Iris pigment epithelial cell (primary cell): ENCODE results near the gene IFT80.
"Not testable (repeated sequence)": the region's sequence is repeated elsewhere in the genome, so short reads cannot be mapped to it uniquely, and the experiment has no call there.

Experiments used
- DNase-seq: peaks from one replicate; pipeline ENCODE4 v3.0.0-alpha.2; 2011; ENCODE audit warnings: low read depth

The IFT80 gene

DNA sequence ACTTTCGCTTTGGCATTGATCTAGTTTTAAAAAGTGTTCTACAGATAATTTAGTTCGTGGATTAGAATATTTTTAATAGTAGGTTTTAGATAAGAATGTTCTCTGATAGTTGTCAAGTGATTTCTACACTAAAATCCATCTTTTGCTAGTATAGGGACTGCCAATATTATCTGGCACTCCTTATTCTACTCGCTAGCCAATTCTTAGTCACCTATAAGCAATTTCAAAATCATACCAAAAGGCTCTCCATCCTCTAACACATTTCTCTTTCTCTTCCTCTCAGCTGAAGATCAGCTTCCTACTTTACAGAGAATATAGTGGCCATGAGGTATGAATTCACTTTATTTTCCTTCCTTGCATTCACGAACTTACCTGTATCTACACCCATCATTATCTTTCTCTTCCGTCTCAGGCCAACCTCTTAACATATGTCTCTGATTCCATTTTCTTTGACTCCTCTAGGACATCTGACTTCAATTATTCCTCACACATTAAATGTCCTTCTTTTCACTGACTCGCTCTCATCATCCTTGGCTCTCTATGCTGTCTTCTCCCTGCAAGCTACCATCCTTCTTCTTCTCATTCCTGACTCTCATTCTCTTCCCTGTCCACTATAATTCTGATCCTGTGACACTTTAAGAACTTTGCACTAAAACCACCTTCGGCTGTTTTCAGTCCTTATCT, 138.3 kb downstream of the IFT80 start:
- DNase-seq: no peak

DNA sequence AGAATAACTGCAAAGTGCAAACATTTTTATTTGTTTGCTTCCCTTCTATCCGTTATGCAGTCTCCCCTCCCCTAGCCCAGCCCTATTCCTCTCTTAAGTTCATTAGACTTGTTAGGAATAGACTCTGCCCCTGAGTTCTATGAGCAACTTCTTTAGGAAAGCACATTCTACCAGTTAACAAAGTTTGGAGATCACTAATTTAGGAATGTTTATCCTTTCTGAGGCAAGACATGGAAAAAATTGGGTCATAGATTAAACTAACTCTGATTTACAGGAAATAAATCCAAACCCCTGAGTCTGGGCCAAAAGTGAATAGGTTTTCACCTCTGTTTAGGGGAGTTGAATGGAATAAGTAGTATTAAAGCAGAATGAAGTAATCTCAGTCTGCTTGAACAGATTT, 139.4 kb downstream of the IFT80 start:
- DNase-seq: no peak

DNA sequence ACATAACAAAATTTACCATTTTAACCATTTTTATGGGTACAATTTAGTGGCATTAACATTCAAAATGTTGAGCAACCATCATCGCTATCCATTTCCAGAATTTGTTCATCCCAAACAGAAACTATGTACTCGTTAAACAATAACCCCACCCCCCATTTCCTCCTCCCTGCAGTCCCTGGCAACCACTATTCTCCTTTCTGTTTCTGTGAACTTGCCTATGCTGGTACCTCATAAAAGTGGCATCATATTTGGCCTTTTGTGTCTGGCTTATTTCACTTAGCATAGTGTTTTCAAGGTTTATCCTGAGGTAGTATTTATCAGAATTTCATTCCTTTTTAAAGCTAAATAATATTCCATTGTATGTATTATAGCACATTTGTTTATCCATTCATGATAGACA, 141.4 kb downstream of the IFT80 start:
- no peak for DNase-seq

DNA sequence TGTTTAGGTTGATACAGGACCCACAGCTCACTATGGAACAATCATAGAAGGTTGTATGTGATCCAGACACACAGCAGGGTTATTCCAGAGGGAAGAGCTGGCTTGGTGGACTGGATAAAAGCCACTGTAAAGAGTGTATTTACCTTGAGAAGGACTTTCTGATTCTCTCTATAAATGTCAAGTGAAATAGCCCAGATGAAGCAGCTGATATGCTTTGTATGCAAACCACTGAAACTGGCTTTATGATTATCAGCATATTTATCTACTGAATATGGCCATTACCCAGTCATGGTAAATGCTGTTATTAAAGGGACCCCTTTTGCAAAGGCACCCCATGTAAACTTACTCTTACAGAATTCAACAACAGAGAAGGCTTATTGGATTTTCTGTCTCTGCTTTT, 145.7 kb downstream of the IFT80 start:
- no peak for DNase-seq

DNA sequence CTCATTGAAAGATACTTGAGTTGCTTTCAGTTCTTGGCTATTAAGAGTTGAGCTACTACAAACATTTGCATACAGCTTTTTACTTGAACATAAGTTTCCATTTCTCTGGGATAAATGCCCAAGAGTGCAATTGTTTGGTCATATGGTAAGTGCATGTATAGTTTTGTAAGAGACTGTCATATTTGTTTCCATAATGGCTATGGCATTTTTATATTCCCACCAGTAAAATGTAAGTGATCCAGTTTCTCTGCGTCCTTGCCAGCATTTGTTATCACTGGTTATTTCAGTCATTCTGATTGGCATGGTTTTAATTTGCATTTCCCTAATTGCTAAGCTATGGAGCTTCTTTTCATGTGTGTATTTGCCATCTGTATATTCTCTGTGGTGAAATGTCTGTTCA, 151.3 kb downstream of the IFT80 start:
- DNase-seq: no peak

DNA sequence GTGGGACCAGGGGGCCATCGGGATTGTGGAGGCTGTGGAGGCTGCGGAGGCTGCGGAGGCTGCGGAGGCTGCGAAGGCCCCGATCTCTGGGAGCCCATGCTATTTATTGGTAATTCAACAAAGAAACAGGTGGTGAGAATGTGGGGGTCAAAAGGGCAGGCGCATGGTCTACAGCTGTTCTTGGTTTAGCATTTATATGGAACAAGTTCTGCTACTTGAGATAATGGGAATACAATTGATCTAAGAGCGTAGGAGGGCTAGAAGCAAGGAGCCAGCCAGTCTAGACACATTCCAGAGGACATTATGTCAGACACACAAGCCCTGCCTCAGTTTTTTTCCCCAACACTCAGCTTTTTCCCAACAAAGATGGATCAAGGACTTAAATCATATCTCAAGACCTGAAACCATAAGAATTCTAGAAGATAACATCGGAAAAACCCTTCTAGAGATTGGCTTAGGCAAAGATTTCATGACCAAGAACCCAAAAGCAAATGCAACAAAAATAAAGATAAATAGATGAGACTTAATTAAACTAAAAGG, 153.7 kb downstream of the IFT80 start:
- DNase-seq: no peak

DNA sequence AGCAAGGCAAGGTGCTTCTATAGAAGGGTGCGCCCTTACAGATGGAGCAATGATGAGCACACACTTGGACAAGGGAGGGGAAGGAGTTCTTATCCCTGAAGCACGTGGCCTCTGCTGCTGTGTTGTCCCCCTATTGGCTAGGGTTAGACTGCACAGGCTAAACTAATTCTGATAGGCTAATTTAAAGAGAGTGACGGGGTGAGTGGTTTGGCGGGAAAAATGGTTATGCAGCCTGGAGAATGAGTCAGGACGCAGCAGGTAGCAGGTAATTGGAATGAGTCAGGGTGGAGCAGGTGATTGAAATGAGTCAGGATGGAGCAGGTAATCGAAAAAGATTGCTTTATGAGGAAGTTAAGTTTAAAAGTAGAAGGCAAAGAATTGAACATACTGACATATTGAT, 158.3 kb downstream of the IFT80 start:
- DNase-seq: not testable (repeated sequence)

DNA sequence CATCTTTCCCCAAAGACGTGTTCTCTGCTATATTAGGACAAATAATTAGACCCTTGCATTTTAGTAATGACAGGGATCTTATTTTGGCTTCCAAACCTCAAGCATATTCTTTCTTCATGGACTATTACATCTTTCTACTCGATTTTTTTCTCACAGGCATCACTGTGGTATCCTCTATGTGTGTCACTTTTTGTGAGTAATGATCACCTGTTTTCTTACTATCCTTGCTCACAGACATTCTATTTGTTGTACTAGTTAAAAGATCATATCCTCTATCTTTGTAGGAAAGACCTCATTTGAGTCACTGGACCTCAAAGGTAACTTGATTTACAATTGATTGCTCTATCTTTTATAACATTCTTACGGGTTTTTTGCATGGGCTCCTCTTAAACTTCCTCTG, 167.0 kb downstream of the IFT80 start:
- DNase-seq: no peak

DNA sequence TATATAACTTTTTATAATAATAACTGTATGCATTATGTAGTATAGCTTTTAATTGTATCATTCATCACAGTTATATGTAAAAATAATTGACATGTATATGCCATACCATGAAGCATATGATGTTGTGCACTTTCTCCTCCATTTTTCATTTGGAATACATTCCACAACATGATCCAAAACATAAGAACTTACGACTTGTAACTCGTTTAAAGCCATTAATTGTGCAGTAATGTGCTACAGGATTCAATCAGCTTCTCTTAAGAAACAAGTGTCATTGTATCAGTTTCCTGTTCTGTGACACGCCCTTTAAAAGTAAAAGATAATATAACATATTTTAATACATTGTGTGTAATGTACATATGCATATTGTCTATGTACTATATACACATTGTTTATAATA, 171.6 kb downstream of the IFT80 start:
- no peak for DNase-seq

DNA sequence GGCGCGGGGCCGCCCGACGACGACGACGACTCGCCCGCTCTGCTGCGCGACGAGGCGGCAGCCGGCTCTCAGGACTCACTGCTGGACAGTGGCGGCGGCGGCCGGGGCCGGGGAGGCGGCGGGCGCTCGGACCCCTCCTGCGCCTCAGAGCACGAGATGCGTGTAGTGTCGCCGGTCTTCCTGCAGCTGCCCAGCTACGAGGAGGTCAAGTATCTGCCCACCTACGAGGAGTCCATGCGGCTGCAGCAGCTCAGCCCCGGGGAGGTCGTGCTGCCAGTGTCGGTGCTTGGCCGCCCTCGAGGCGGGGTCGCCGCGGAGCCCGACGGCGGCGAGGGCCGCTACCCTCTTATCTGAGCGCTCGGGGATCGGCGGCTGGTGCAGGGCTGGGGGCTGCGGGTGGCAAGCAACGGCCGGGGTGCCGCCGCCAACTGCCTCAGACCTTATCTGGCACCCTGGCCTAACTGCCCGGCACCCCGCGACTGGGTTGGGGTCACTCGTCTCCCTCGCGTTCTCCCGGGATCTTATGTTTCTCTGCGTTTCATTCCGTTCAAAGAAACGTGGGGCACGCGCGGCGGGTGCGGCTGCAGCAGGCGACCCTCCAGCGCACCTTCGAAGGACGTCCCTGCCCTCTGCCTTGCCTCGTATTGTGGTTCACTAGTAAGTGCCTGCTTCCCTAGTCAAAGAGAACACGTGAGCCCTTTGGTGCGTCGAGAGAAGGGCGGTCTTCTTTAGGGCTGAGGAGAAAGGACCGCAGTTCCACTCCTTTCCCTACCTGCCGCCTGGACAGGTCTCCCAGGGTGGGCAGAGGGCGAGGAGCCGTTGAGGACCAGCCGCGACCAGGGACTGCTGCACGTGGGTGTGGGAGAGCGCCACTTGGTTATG, 172.8 kb downstream of the IFT80 start:
- DNase-seq: no peak

DNA sequence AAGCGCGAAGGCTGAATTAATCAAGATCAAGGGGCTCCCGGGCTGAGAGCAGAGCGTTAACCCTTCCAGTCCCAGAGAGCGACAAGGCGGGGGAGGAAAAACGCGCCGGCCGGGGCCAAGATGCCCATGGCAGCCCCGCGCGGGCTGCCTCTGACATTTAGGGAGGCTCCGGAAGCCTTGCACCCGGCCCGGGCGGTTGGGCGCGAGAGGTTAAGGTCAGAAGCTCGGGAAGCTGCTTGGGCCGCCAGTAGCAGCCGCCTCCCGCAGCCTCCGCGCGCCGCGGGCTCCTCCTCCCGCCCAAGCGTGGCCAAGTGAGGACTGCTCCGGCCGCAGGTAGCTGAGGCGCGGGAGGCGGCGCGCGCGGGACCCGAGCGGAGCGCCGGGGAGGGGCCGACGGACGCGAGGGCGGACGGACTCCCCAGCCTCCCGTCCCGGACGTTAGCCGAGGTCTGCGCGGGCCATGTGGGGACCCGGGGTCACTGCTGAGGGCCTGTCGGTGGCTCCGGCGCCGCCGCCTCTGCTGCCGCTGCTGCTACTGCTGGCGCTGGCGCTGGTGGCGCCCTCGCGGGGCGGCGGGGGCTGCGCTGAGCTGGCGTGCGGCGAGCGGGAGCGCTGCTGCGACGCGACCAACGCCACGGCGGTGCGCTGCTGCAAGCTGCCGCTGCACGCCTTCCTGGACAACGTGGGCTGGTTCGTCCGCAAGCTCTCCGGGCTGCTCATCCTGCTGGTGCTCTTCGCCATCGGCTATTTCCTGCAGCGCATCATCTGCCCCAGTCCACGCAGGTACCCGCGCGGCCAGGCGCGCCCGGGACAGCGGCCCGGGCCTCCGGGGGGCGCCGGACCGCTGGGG, 173.6 kb downstream of the IFT80 start, which contains the start of gene C3orf80:
Gene C3orf80 (plus strand): TSS at position 247 of the 850 bp plus-strand sequence. CDS start 214 bp downstream, at position 461.
- peak; percentile 31 for DNase-seq

DNA sequence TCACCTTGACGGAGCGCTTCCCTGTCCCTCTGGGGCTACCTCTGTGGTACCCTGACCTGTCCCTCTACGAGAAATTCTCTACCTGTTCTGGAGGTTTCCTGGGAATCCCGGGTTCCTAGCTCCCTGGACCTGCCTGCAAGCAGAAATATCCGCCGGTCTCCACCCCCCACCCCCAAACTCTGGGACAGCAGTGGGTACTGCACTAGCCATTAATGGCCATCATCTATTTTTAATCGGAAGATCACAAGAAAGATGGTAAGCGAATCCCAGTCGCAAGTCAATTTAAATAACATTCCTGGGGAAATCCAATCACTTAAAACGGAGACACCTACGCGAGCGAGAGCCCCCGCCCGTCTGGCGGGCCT, 174.2 kb downstream of the IFT80 start:
- DNase-seq: no peak

DNA sequence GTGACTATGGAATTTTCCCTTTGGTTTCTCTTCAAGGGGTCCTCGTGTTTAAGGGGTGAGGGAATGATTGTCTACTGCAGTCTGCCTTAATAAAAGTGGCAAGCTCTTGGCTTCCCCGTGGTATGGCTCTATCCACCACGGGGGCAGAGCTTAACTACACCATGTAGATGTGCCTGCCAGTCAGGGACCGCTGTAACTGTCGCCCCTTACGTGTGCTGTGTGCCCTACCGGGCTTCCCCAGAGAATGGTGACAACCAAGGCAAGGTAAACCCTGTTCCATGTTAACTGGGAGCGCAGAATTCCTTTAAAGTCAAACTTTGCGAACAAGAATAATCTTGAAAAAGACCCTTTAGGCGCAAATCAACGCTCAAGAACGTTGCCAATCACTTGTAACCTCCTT, 174.8 kb downstream of the IFT80 start:
- no peak for DNase-seq

DNA sequence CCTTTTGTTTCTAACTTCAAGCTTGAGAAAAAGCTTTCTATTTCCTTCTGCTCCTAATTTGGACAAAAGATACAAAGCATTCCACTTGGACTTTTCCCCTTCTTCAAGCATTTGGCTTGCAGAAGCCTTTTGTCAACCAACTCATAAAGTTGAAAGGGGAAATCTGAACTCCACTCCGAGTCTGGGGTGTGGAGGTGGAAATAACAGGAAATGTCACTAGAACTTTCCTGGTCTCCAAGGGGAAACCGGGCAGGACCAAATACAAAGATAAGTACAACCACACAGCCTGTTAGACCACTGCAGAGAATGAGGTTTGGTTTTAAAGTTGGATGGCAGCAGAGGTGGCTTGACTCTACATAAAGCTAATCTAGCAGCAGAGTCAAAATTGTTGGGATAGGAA, 178.0 kb downstream of the IFT80 start:
- no peak for DNase-seq

DNA sequence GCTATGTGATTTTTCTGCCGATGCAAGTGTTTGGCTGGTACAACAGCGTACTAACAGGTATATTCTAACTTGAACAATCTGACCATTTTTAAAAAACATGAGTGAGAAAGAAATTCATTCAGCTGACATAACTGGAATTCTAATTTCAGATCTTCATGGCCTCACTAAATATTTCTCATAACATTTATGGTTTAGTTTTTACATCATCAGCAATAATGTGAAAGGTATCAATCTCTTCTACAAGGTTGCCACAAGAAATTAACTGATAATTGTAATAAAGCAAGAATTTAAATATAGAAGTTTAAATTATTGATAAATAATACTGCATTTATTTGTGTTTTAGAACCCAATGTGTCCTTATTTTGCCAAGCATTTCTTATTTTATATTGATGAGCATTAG, 179.0 kb downstream of the IFT80 start:
- DNase-seq: no peak

DNA sequence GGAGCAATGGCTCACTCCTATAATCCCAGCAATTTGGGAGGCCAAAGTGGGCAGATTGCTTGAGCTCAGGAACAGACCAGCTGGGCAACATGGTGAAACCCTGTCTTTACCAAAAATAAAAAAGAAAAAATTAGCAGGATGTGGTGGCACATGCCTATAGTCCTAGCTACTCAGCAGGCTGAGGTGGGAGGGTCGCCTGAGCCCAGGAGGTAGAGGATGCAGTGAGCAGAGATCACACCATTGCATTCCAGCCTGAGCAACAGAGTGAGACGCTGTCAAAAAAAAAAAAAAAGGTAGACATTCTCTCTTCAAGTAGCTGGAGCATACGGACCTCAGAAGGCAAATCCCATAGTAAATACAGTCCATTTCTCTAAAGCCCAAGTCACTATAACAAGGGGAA, 180.9 kb downstream of the IFT80 start:
- DNase-seq: no peak

DNA sequence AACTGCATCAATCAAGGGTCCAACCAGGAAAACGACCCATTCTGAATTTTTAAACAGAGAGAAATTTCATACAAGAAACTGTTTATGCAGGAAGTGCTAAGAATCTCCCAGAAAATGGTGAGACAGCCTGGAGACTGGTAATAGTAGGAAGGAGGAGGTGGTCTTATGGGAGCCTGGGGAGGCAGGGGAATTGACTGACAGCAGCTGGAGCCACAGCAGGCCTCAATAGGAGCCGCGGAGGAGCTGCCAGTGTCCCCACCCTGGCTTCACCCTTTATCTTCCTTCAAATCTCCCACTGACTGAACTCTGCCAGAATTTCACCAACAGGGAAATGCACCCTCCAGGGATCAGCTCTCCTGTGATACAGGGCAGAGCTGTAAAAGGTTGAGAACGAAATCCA, 181.3 kb downstream of the IFT80 start:
- DNase-seq: no peak

DNA sequence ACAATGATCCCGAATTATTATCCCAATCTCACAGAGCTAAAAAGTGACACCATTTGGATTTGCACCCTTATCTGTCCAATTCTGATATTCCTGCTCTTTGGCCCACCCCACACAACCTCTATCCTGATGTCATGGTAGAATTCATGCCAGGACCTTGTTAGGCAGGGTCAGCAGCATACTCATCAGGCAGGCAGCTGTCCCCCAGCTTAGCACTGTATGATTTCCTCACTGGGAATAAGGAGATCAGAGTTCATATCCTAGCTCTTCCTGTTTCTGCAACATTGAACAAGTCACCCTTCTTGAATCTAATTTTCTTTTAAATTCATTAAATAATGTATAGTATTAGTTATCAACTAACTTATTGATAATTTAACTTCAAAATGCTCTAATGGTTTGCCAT, 185.8 kb downstream of the IFT80 start:
- DNase-seq: no peak

DNA sequence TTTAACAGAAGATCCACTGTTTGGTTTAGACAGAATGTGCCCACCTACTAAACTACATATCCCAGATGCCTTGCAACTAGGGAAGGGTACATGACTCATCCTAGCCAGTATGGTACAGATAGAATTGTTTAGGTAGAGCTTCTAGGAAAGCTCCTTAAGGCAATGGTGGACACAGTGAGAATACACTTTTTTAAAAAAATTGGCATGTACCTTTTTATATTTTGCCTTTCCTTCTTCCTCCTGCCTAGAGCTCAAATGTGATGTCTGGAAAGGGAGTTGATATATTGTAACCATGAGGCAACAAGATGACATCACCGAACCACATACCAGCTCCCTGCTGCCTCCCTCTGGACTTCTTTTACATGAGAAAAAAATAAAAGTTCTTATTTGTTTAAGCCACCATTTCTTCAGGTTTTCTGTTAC, 188.2 kb downstream of the IFT80 start:
- peak; percentile 80 for DNase-seq

DNA sequence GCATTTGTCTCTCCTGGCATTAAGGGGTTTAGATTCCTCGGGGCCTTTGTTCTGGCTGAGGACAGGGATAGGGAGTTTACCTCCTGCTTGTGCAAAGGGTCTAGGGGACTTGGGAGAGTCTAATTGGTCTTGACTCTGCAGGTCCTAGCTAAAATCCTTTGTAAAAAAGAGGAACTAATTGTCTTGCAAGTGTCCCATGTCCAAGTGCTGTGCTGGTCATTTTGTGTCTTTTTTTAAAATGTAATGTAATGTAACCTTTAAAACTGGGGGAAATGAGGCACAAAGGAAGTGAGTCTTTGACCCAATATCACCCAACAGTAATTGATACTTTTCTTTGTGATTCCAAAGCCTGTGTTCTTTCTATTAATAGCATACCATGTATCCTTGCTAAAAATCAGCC, 188.7 kb downstream of the IFT80 start:
- DNase-seq: no peak
